PFSK-1 (cell line): ENCODE data around the gene CAB39L.

Experiments
- POLR2AphosphoS5 ChIP-seq: IDR thresholded peaks from 2 replicates; pipeline ENCODE4 v1.6.1; 2012; ENCODE audit warnings: low read depth, mild to moderate bottlenecking, control low read depth, low read length, moderate library complexity
- REST ChIP-seq, 2 experiments: IDR thresholded peaks; 2 replicates each; pipeline versions ENCODE4 v1.6.1 to v1.8.0; 2011 to 2012; ENCODE audit warnings: low read depth in 2 of 2, low read length in 2 of 2, control low read depth in 1 of 2, inconsistent platforms in 1 of 2, mild to moderate bottlenecking in 1 of 2, moderate library complexity in 1 of 2; ENCODE audit not compliant: insufficient read depth in 1 of 2
- SIN3A ChIP-seq: IDR thresholded peaks from 2 replicates; pipeline ENCODE4 v1.6.1; 2012; ENCODE audit warnings: mild to moderate bottlenecking, low read length, moderate library complexity, borderline replicate concordance; ENCODE audit not compliant: insufficient read depth
- TAF1 ChIP-seq: IDR thresholded peaks from 2 replicates; pipeline ENCODE4 v1.6.1; 2012; ENCODE audit warnings: low read length, control low read depth, borderline replicate concordance; ENCODE audit not compliant: insufficient read depth

GRCh38 chr13:49435992-49436391, 7.9 kb downstream of the CAB39L start:
- TF ChIP-seq POLR2AphosphoS5, result no peak
- TF ChIP-seq TAF1, result no peak
- TF ChIP-seq REST (IDR thresholded peaks at IDR 0.05; ENCODE audit: insufficient read depth in 1 of 2, low read depth in 2 of 2, low read length in 2 of 2), result no peak
- no peak for TF ChIP-seq SIN3A
